HCT116 (cell line): ENCODE data around the gene CLCN1. TPM values are rescaled to one million over a fixed set of nuclear protein-coding genes. Genes with fewer than 3 reads are reported as not detected.
A peak's percentile ranks its signal among the peaks of the same experiment; 100 is the strongest.

Experiments
- ATAC-seq: fragments of 200-7000 bp; cut with Tn5 transposase; 2 replicates; pipeline ENCODE4 v1.9.1; 2020; ENCODE audit warnings: mild to moderate bottlenecking, moderate library complexity
- BruUV-seq: library from RNA; stranded (reverse); fragments of 400-500 nt; replicated peaks from 2 replicates; lab custom pipeline; 2021; lab: Mats Ljungman, UMichigan
- CTCF ChIA-PET: fragments of 300-600 bp; sonication (Branson Sonifier 250); formaldehyde crosslinking; loops from one replicate; lab custom pipeline; 2021; ENCODE audit warnings: antibody characterized with exemption; lab: Charles Lee
- POLR2A ChIA-PET: fragments of 300-600, 350-600 bp; sonication (Branson Sonifier 250); formaldehyde crosslinking; loops from one replicate; lab custom pipeline; 2021; ENCODE audit warnings: antibody characterized with exemption; lab: Charles Lee
- RAD21 ChIA-PET, 2 experiments: fragments of 300-600 bp; sonication (Branson Sonifier 250); formaldehyde crosslinking; loops; one replicate each; lab custom pipeline; 2023; ENCODE audit warnings: low total read pairs in 2 of 2; ENCODE audit not compliant: uncharacterized antibody in 2 of 2, unreplicated experiment in 2 of 2, low non-redundant PET in 1 of 2; lab: Charles Lee
- DNase-seq: peaks from one replicate; pipeline ENCODE4 v3.0.0-alpha.2; 2010; ENCODE audit warnings: low read depth, low spot score
- H2AFZ ChIP-seq: fragments of 200-600 bp; shearing (Covaris generic), sonication (generic); 2 replicates; pipeline ENCODE4 v1.6.1; 2017; ENCODE audit warnings: low read depth, mixed run types, mixed read lengths, antibody characterized with exemption, low read length; ENCODE audit not compliant: poor library complexity, severe bottlenecking
- H3K27ac ChIP-seq: 2 replicates; pipeline ENCODE4 v1.5.1; 2012; ENCODE audit warnings: low read depth, low read length
- H3K27me3 ChIP-seq: fragments of 200-600 bp; sonication (generic); 2 replicates; pipeline ENCODE4 v1.6.1; 2016; ENCODE audit warnings: mixed run types, low read length, mixed read lengths; ENCODE audit not compliant: insufficient read depth
- H3K36me3 ChIP-seq, 2 experiments: fragments of 200-500 bp in 1 of 2; fragments of 200-600 bp in 1 of 2; sonication (Bioruptor generic) in 1 of 2; sonication (generic) in 1 of 2; 2 replicates each; pipeline versions ENCODE4 v1.5.1 to v1.6.1; 2014 to 2016; ENCODE audit warnings: low read length in 2 of 2, inconsistent platforms in 1 of 2, mixed read lengths in 1 of 2, mixed run types in 1 of 2; ENCODE audit not compliant: insufficient read depth in 2 of 2, control insufficient read depth in 1 of 2
- H3K4me1 ChIP-seq, 2 experiments: fragments of 200-600 bp in 1 of 2; sonication (generic) in 1 of 2; 2 replicates each; pipeline versions ENCODE4 v1.5.1 to v1.6.1; 2012 to 2017; ENCODE audit warnings: low read length in 2 of 2, inconsistent platforms in 1 of 2, mild to moderate bottlenecking in 1 of 2, mixed read lengths in 1 of 2, mixed run types in 1 of 2, moderate library complexity in 1 of 2; ENCODE audit not compliant: insufficient read depth in 2 of 2, control insufficient read depth in 1 of 2
- H3K4me2 ChIP-seq: fragments of 200-600 bp; sonication (generic); 2 replicates; pipeline ENCODE4 v1.6.1; 2017; ENCODE audit warnings: mixed run types, low read length, mixed read lengths
- H3K4me3 ChIP-seq, 2 experiments: fragments of 200-600 bp in 1 of 2; sonication (generic) in 1 of 2; replicated peaks in 1 of 2; 2 replicates each; pipeline ENCODE4 v1.5.1; 2011 to 2016; ENCODE audit warnings: low read length in 2 of 2, control low read depth in 1 of 2, low read depth in 1 of 2, mild to moderate bottlenecking in 1 of 2, mixed read lengths in 1 of 2, mixed run types in 1 of 2
- H3K79me2 ChIP-seq: fragments of 200-600 bp; sonication (generic); 2 replicates; pipeline ENCODE4 v1.6.1; 2017; ENCODE audit warnings: mild to moderate bottlenecking, mixed run types, low read length, moderate library complexity, mixed read lengths; ENCODE audit not compliant: insufficient read depth
- H3K9ac ChIP-seq: fragments of 200-600 bp; sonication (generic); 2 replicates; pipeline ENCODE4 v1.6.1; 2016; ENCODE audit warnings: low read length, mixed read lengths
- H3K9me2 ChIP-seq: fragments of 200-600 bp; sonication (generic), shearing (Covaris generic); 2 replicates; pipeline ENCODE4 v1.6.1; 2017; ENCODE audit warnings: mixed run types, mild to moderate bottlenecking, moderate library complexity; ENCODE audit not compliant: insufficient read depth
- H3K9me3 ChIP-seq, 2 experiments: fragments of 200-500 bp in 1 of 2; fragments of 200-600 bp in 1 of 2; sonication (Bioruptor generic) in 1 of 2; sonication (generic) in 1 of 2; 2 replicates each; pipeline ENCODE4 v1.6.1; 2014 to 2017; ENCODE audit warnings: low read length in 2 of 2, mixed read lengths in 2 of 2, inconsistent platforms in 1 of 2, low read depth in 1 of 2, mild to moderate bottlenecking in 1 of 2, mixed run types in 1 of 2, moderate library complexity in 1 of 2; ENCODE audit not compliant: control insufficient read depth in 1 of 2, insufficient read depth in 1 of 2
- H4K20me1 ChIP-seq: fragments of 200-600 bp; sonication (generic), shearing (Covaris generic); 2 replicates; pipeline ENCODE4 v1.6.1; 2017; ENCODE audit warnings: mixed run types, mild to moderate bottlenecking, moderate library complexity; ENCODE audit not compliant: insufficient read depth
- CEBPB ChIP-seq: IDR thresholded peaks from 2 replicates; pipeline ENCODE4 v1.6.1; 2012; ENCODE audit warnings: low read depth
- CTCF ChIP-seq, 3 experiments: fragments of 200-600 bp in 1 of 3; sonication (generic) in 1 of 3; IDR thresholded peaks in 2 of 3; conservative IDR thresholded peaks in 1 of 3; 2 replicates each; pipeline ENCODE4 v1.5.1; 2012 to 2017; ENCODE audit warnings: low read depth in 2 of 3, low read length in 2 of 3, antibody characterized with exemption in 1 of 3, borderline replicate concordance in 1 of 3, control low read depth in 1 of 3, mild to moderate bottlenecking in 1 of 3, mixed read lengths in 1 of 3, mixed run types in 1 of 3, moderate library complexity in 1 of 3; ENCODE audit not compliant: insufficient read depth in 1 of 3
- EGR1 ChIP-seq: IDR thresholded peaks from 2 replicates; pipeline ENCODE4 v1.6.1; 2012; ENCODE audit warnings: low read depth
- EZH2phosphoT487 ChIP-seq: fragments of 200-600 bp; IDR thresholded peaks from 2 replicates; pipeline ENCODE4 v1.6.1; 2018; ENCODE audit warnings: antibody characterized with exemption, borderline replicate concordance
- FOSL1 ChIP-seq: IDR thresholded peaks from 2 replicates; pipeline ENCODE4 v1.6.1; 2012; ENCODE audit warnings: low read depth
- JUND ChIP-seq: IDR thresholded peaks from 2 replicates; pipeline ENCODE4 v1.6.1; 2012
- MAX ChIP-seq: IDR thresholded peaks from 2 replicates; pipeline ENCODE4 v1.6.1; 2012
- POLR2A ChIP-seq: IDR thresholded peaks from 2 replicates; pipeline ENCODE4 v1.7.0; 2011; ENCODE audit warnings: borderline replicate concordance; ENCODE audit not compliant: insufficient read depth, insufficient read length; ENCODE audit errors: extremely low read depth
- POLR2AphosphoS5 ChIP-seq: IDR thresholded peaks from 2 replicates; pipeline ENCODE4 v1.6.1; 2011; ENCODE audit warnings: mild to moderate bottlenecking, low read depth, low read length, moderate library complexity
- RAD21 ChIP-seq: IDR thresholded peaks from 2 replicates; pipeline ENCODE4 v1.6.1; 2012; ENCODE audit warnings: low read depth, mild to moderate bottlenecking
- REST ChIP-seq: IDR thresholded peaks from 2 replicates; pipeline ENCODE4 v1.6.1; 2012; ENCODE audit warnings: low read depth
- SIN3A ChIP-seq: IDR thresholded peaks from 2 replicates; pipeline ENCODE4 v1.6.1; 2012; ENCODE audit warnings: low read depth
- SP1 ChIP-seq: IDR thresholded peaks from 2 replicates; pipeline ENCODE4 v1.6.1; 2012; ENCODE audit warnings: low read depth
- SRF ChIP-seq: IDR thresholded peaks from 2 replicates; pipeline ENCODE4 v1.6.1; 2012; ENCODE audit warnings: low read depth
- TCF7L2 ChIP-seq: IDR thresholded peaks from 2 replicates; pipeline ENCODE4 v1.7.0; 2011; ENCODE audit warnings: borderline replicate concordance, inconsistent platforms; ENCODE audit not compliant: insufficient read depth, insufficient read length; ENCODE audit errors: extremely low read depth
- YY1 ChIP-seq: IDR thresholded peaks from 2 replicates; pipeline ENCODE4 v1.6.1; 2011; ENCODE audit warnings: low read length, low read depth, moderate library complexity, mild to moderate bottlenecking; ENCODE audit not compliant: insufficient replicate concordance; ENCODE audit errors: extremely low read depth
- ZBTB33 ChIP-seq: IDR thresholded peaks from 2 replicates; pipeline ENCODE4 v1.6.1; 2011; ENCODE audit warnings: mild to moderate bottlenecking, low read length, moderate library complexity; ENCODE audit not compliant: insufficient replicate concordance; ENCODE audit errors: extremely low read depth
- intact Hi-C: fragments of 100-400 bp; cut with micrococcal nuclease; formaldehyde crosslinking; loops from 2 replicates; pipeline ENCODE4 v1.10.0; 2022
- total RNA-seq: library from RNA; stranded (reverse); gene quantifications from one replicate; pipeline ENCODE4 v1.2.1, GENCODE V29; 2021; ENCODE audit not compliant: unreplicated experiment

The CLCN1 gene
- total RNA-seq, 1 experiment from 2014 or later, result 0.47 TPM

GRCh38 chr7:143329471-143330170, 13.7 kb downstream of the CLCN1 start:
- ChIA-PET RAD21 (no interaction called here), POLR2A (no interaction called here), CTCF (no interaction called here)
- no peaks in the 10 kb centered on the region for H3K9me2 ChIP-seq
- ATAC-seq (no peak), DNase-seq (no peak)
- H3K9ac ChIP-seq, result no peak overlapping the region
- no peak overlapping the region for H2AFZ ChIP-seq
- peaks cover 0 to 23% of the 10 kb centered on the region in 2 experiments; a peak in 2 of 4 replicates for H3K4me1 ChIP-seq
- H3K36me3 ChIP-seq, result no peaks in the 10 kb centered on the region
- no peak for TF ChIP-seq SIN3A
- TF ChIP-seq EGR1, result no peak
- peak; percentile 23; the same call in 1 of the 2 replicates for TF ChIP-seq RAD21
- no peak for TF ChIP-seq YY1
- TF ChIP-seq JUND, result no peak
- no peak for TF ChIP-seq EZH2phosphoT487
- TF ChIP-seq FOSL1, result no peak
- TF ChIP-seq MAX, result no peak
- no peak for TF ChIP-seq CEBPB
- TF ChIP-seq TCF7L2, result no peak
- TF ChIP-seq SP1, result no peak
- TF ChIP-seq POLR2A, result no peak
- no peak for TF ChIP-seq SRF
- TF ChIP-seq ZBTB33, result no peak
- no peak for TF ChIP-seq POLR2AphosphoS5
- peak in 2 of 3 experiments; percentile 21 to 33; a peak in 3 of 6 replicates for TF ChIP-seq CTCF (IDR thresholded peaks at IDR 0.05 in 2 of 3, conservative IDR thresholded peaks at IDR 0.05 in 1 of 3; ENCODE audit: borderline replicate concordance in 1 of 3, insufficient read depth in 1 of 3, low read depth in 2 of 3, low read length in 2 of 3)
- TF ChIP-seq REST, result no peak
- H3K4me2 ChIP-seq, result no peak overlapping the region
- H3K79me2 ChIP-seq, result no peaks in the 10 kb centered on the region
- H4K20me1 ChIP-seq, result no peaks in the 10 kb centered on the region
- intact Hi-C loops, result no loop called here
- no peaks in the 10 kb centered on the region for H3K27me3 ChIP-seq
- no peak overlapping the region for H3K27ac ChIP-seq
- no TSS peak for BruUV-seq
- no peaks in the 10 kb centered on the region for H3K9me3 ChIP-seq
- no peak overlapping the region for H3K4me3 ChIP-seq
